Astrocyte of the spinal cord (primary cell): Measurements from ENCODE around the gene TIMMDC1.

Source experiments
- DNase-seq: peaks from one replicate; pipeline ENCODE4 v3.0.0; 2011; ENCODE audit warnings: low read depth, low spot score
- H3K4me3 ChIP-seq: 2 replicates; pipeline ENCODE4 v1.5.1; 2011; ENCODE audit warnings: low read depth, mild to moderate bottlenecking, low read length, moderate library complexity
- in situ Hi-C: cut with HindIII; loops from 2 replicates; pipeline ENCODE4 v1.10.0; 2017; ENCODE audit warnings: low sequenced_read_pairs
- TF ChIP-seq, protein P1 (sequence below): IDR thresholded peaks from 2 replicates; pipeline ENCODE4 v1.5.1; 2012; ENCODE audit warnings: low read depth, mild to moderate bottlenecking, low read length, inconsistent platforms

Gene TIMMDC1

DNA sequence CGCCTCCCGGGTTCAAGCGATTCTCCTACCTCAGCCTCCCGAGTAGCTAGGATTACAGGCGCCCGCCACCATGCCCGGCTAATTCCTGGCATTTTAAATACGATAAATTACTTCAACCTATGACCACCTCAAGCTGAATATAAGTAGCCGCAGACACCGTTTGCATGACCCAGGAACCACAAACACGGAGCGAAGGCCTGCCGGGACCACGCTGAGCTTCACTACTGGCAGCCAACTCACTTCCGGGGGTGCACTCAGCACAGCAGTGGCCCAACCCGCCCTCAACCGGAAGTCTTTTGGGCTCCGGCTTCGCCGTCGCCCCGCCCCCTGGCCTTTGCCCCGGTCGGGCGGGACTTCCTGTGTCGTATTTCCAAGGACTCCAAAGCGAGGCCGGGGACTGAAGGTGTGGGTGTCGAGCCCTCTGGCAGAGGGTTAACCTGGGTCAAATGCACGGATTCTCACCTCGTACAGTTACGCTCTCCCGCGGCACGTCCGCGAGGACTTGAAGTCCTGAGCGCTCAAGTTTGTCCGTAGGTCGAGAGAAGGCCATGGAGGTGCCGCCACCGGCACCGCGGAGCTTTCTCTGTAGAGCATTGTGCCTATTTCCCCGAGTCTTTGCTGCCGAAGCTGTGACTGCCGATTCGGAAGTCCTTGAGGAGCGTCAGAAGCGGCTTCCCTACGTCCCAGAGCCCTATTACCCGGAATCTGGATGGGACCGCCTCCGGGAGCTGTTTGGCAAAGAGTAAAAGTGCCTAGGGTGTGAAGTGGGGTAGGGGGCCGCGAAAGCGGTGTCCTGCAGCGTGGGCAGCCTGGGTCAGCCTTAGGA is at the start of gene TIMMDC1:
Gene TIMMDC1 (plus strand): TSS at position 362 of the 826 bp plus-strand sequence. CDS start 187 bp downstream, at position 549.
- in situ Hi-C loops, result no loop called here
- peak; percentile 97 for DNase-seq
- peak within 1 kb of the TSS; percentile 92 for H3K4me3 ChIP-seq
- TF ChIP-seq, protein P1, sequence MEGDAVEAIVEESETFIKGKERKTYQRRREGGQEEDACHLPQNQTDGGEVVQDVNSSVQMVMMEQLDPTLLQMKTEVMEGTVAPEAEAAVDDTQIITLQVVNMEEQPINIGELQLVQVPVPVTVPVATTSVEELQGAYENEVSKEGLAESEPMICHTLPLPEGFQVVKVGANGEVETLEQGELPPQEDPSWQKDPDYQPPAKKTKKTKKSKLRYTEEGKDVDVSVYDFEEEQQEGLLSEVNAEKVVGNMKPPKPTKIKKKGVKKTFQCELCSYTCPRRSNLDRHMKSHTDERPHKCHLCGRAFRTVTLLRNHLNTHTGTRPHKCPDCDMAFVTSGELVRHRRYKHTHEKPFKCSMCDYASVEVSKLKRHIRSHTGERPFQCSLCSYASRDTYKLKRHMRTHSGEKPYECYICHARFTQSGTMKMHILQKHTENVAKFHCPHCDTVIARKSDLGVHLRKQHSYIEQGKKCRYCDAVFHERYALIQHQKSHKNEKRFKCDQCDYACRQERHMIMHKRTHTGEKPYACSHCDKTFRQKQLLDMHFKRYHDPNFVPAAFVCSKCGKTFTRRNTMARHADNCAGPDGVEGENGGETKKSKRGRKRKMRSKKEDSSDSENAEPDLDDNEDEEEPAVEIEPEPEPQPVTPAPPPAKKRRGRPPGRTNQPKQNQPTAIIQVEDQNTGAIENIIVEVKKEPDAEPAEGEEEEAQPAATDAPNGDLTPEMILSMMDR, result no peak

DNA sequence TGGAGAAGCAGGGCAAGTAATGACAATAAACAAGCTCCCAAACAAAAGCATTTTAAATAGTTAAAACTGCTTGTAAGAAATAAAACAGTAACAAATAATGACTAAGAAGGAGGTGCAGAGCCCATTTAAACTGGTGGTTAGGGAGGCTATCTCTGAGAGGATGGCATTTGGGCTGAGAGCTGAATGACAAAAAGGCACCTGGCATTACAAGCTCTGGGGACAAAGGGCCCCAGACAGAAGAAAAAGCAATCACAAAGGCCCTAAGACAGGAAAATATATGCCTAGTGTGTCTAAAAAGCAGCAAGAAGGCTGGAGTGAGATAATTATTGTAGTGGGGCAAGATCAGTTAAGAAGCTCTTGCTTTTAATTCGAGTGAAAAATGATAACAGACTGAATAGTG is 44.5 kb upstream of the TIMMDC1 start:
- in situ Hi-C loops, result no loop called here
- TF ChIP-seq, protein P1, result no peak
- DNase-seq, result no peak
- no peak overlapping the region for H3K4me3 ChIP-seq

- in situ Hi-C loops, result no loop called here
- TF ChIP-seq, protein P1, result no peak
- DNase-seq, result no peak
Measured at GRCh38 chr3:119456469-119456868, 41.9 kb upstream of the TIMMDC1 start.

GRCh38 chr3:119457246-119457645 is 41.1 kb upstream of the TIMMDC1 start:
- in situ Hi-C loops, result no loop called here
- no peak for DNase-seq
- H3K4me3 ChIP-seq, result no peak overlapping the region
- TF ChIP-seq, protein P1, result no peak

More at GRCh38 chr3:119456469-119456868, 41.9 kb upstream of the TIMMDC1 start:
- H3K4me3 ChIP-seq, result no peak overlapping the region

GRCh38 chr3:119463171-119464169 is 34.9 kb upstream of the TIMMDC1 start, which contains the start of gene TMEM39A:
Gene TMEM39A, minus strand, starts transcription at chr3:119463615. Its CDS starts 1,541 bp downstream, at chr3:119462074.
- peak within 1 kb of the TSS; percentile 99 for H3K4me3 ChIP-seq
- in situ Hi-C loops, result no loop called here
- TF ChIP-seq, protein P1, result no peak
- peak; percentile 99 for DNase-seq

DNA sequence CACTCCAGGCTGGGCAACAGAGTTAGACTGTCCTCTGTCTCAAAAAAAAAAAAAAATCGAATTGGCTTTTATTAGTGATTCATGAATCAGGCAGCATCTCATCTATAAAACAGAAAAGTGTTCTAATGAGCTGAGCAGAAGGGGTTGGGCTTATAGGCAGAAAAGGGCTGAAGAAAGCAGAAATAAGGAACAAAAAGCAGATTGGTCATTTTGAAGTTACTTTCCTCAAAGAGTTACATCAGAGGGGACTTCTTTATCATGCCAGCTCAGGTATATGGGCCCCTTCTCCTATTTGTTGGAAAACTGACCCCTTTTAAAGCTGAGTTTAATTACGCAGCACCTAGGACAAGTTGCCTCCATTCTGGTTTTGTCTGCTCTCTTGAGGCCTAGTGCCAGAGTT is 30.3 kb upstream of the TIMMDC1 start:
- H3K4me3 ChIP-seq, result no peak overlapping the region
- DNase-seq, result no peak
- TF ChIP-seq, protein P1, result no peak
- in situ Hi-C loops, result no loop called here
